ENCODE results near the gene HAPSTR1.

- TF ChIP-seq, protein P1, sequence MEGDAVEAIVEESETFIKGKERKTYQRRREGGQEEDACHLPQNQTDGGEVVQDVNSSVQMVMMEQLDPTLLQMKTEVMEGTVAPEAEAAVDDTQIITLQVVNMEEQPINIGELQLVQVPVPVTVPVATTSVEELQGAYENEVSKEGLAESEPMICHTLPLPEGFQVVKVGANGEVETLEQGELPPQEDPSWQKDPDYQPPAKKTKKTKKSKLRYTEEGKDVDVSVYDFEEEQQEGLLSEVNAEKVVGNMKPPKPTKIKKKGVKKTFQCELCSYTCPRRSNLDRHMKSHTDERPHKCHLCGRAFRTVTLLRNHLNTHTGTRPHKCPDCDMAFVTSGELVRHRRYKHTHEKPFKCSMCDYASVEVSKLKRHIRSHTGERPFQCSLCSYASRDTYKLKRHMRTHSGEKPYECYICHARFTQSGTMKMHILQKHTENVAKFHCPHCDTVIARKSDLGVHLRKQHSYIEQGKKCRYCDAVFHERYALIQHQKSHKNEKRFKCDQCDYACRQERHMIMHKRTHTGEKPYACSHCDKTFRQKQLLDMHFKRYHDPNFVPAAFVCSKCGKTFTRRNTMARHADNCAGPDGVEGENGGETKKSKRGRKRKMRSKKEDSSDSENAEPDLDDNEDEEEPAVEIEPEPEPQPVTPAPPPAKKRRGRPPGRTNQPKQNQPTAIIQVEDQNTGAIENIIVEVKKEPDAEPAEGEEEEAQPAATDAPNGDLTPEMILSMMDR (IDR thresholded peaks at IDR 0.05; ENCODE audit: low read depth, low read length, missing input control): no peak
- TF ChIP-seq YY1 (IDR thresholded peaks at IDR 0.05): peak; percentile 87
- peak; percentile 66 for TF ChIP-seq MAX (IDR thresholded peaks at IDR 0.05)
- peak in 1 of 2 donors; percentile 49 for TF ChIP-seq JUND (IDR thresholded peaks at IDR 0.05)
- TF ChIP-seq, protein P2, sequence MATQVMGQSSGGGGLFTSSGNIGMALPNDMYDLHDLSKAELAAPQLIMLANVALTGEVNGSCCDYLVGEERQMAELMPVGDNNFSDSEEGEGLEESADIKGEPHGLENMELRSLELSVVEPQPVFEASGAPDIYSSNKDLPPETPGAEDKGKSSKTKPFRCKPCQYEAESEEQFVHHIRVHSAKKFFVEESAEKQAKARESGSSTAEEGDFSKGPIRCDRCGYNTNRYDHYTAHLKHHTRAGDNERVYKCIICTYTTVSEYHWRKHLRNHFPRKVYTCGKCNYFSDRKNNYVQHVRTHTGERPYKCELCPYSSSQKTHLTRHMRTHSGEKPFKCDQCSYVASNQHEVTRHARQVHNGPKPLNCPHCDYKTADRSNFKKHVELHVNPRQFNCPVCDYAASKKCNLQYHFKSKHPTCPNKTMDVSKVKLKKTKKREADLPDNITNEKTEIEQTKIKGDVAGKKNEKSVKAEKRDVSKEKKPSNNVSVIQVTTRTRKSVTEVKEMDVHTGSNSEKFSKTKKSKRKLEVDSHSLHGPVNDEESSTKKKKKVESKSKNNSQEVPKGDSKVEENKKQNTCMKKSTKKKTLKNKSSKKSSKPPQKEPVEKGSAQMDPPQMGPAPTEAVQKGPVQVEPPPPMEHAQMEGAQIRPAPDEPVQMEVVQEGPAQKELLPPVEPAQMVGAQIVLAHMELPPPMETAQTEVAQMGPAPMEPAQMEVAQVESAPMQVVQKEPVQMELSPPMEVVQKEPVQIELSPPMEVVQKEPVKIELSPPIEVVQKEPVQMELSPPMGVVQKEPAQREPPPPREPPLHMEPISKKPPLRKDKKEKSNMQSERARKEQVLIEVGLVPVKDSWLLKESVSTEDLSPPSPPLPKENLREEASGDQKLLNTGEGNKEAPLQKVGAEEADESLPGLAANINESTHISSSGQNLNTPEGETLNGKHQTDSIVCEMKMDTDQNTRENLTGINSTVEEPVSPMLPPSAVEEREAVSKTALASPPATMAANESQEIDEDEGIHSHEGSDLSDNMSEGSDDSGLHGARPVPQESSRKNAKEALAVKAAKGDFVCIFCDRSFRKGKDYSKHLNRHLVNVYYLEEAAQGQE (IDR thresholded peaks at IDR 0.05): peak; percentile 57
- TF ChIP-seq RAD21 (IDR thresholded peaks at IDR 0.05): peak in 1 of 2 donors; percentile 11
- TF ChIP-seq HNF4A (conservative IDR thresholded peaks at IDR 0.05): peak in 1 of 2 donors; percentile 9
Measured at GRCh38 chr16:9090960-9091866, at the start of gene HAPSTR1.

Data from liver (tissue), 3 donors.